ENCODE results near the gene GFY.
"Not testable (repeated sequence)": the region's sequence is repeated elsewhere in the genome, so short reads cannot be mapped to it uniquely, and the experiment has no call there.

GFY gene

DNA sequence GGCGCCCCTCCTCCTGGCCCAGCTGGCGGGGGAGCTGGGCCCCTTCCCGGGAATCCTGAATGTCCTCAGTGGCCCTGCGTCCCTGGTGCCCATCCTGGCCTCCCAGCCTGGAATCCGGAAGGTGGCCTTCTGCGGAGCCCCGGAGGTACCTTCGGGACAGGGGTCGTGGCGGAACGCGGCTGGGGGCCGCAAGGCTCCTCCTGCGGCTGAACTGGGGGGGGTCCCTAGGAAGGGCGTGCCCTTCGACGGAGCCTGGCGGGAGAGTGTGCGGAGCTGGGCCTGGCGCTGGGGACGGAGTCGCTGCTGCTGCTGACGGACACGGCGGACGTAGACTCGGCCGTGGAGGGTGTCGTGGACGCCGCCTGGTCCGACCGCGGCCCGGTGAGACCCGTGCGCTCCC is 36.5 kb downstream of the GFY start:
- FAIRE-seq (no peak), DNase-seq (ENCODE audit: insufficient read length, low spot score) (no peak)
- TF ChIP-seq POU2F2 (IDR thresholded peaks at IDR 0.05; ENCODE audit: low read depth, low read length): no peak
- TF ChIP-seq POLR2A (IDR thresholded peaks at IDR 0.05; ENCODE audit: low read depth, low read length): no peak
- TF ChIP-seq POLR2AphosphoS5 (IDR thresholded peaks at IDR 0.05; ENCODE audit: low read depth, low read length): no peak
- TF ChIP-seq TAF1 (IDR thresholded peaks at IDR 0.05; ENCODE audit: low read depth, low read length): no peak
- no peak for TF ChIP-seq SPI1 (IDR thresholded peaks at IDR 0.05; ENCODE audit: low read depth, low read length)
- TF ChIP-seq PAX5 (IDR thresholded peaks at IDR 0.05; ENCODE audit: insufficient read depth, low read length, severe bottlenecking): no peak

DNA sequence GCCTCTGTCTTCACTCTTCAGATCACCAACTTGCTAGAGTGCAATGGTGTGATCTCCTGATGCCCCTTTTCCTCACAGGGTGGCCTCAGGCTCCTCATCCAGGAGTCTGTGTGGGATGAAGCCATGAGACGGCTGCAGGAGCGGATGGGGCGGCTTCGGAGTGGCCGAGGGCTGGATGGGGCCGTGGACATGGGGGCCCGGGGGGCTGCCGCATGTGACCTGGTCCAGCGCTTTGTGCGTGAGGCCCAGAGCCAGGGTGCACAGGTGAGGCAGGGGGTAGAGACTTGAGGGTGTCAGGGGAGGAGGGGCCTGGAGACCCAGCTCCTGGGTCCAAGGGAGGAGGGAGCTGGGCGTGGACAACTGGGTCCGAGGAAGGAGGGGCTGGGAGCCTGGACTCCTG is 37.3 kb downstream of the GFY start:
- TF ChIP-seq POLR2A (IDR thresholded peaks at IDR 0.05; ENCODE audit: low read depth, low read length): no peak
- no peak for DNase-seq (ENCODE audit: insufficient read length, low spot score)
- FAIRE-seq: no peak

DNA sequence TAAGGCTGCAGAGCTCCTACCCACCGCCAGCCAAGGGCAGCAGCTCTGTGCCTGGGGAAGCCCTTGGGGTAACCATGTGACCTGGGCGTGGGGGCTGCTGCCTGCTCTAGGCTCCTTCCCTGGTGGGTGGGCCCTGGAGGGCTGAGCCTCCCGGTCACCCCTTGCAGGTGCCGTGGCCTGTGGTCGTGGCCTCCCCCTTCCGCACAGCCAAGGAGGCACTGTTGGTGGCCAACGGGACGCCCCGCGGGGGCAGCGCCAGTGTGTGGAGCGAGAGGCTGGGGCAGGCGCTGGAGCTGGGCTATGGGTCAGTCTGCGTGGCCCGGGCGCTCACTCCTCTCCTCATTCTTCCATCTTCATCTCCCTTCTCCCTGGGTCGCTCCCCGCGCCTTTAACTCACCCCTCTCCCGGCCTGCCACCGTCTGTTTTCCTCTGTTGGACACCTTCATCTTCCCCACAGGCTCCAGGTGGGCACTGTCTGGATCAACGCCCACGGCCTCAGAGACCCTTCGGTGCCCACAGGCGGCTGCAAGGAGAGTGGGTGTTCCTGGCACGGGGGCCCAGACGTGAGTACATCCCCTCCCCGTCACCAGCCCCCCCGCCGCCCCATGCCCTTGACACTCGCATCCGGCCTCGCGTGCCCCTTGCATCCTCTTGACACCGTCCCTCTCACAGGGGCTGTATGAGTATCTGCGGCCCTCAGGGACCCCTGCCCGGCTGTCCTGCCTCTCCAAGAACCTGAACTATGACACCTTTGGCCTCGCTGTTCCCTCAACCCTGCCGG is 39.0 kb downstream of the GFY start:
- no peak for DNase-seq (ENCODE audit: insufficient read length, low spot score)
- no peak for FAIRE-seq
- TF ChIP-seq TAF1 (IDR thresholded peaks at IDR 0.05; ENCODE audit: low read depth, low read length): no peak
- no peak for TF ChIP-seq POU2F2 (IDR thresholded peaks at IDR 0.05; ENCODE audit: low read depth, low read length)
- TF ChIP-seq POLR2A (IDR thresholded peaks at IDR 0.05; ENCODE audit: low read depth, low read length): no peak
- TF ChIP-seq SPI1 (IDR thresholded peaks at IDR 0.05; ENCODE audit: low read depth, low read length): no peak
- TF ChIP-seq POLR2AphosphoS5 (IDR thresholded peaks at IDR 0.05; ENCODE audit: low read depth, low read length): no peak
- TF ChIP-seq PAX5 (IDR thresholded peaks at IDR 0.05; ENCODE audit: insufficient read depth, low read length, severe bottlenecking): no peak

DNA sequence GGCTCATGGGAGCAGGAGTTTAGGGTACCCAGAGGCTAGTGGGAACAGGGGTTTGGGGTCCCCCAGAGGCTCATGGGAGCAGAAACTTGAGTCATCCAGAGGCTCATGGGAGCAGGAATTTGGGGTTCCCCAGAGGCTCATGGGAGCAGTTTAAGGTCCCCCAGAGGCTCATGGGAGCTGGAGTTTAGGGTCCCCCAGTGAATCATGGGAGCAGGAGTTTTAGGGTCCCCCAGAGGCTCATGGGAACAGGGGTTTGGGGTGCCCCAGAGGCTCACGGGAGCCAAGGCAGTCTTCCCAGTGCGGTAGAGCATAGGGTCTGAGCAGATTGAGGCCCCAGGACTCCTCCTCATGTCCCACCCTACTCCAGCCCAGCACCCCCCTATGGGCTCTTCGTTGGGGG is 40.2 kb downstream of the GFY start:
- DNase-seq (ENCODE audit: insufficient read length, low spot score): no peak
- no peak for FAIRE-seq
- TF ChIP-seq PAX5 (IDR thresholded peaks at IDR 0.05; ENCODE audit: insufficient read depth, low read length, severe bottlenecking): no peak
- no peak for TF ChIP-seq POLR2AphosphoS5 (IDR thresholded peaks at IDR 0.05; ENCODE audit: low read depth, low read length)
- TF ChIP-seq TAF1 (IDR thresholded peaks at IDR 0.05; ENCODE audit: low read depth, low read length): no peak

DNA sequence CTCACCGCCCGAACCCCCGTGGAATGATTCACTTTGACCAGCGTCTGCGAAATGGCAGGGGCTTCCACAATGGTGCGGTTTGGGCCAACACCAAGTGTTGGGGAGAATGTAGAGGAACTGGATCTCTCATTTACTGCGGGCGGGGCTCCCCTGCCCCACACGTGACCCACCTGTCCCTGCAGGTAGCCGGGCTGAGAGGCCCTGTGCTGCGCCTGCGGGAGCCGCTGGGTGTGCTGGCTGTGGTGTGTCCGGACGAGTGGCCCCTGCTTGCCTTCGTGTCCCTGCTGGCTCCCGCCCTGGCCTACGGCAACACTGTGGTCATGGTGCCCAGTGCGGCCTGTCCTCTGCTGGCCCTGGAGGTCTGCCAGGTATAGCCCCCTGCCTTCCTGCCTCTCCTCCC is 43.0 kb downstream of the GFY start:
- no peak for FAIRE-seq
- TF ChIP-seq POU2F2 (IDR thresholded peaks at IDR 0.05; ENCODE audit: low read depth, low read length) (no peak), POLR2A (IDR thresholded peaks at IDR 0.05; ENCODE audit: low read depth, low read length) (no peak), TAF1 (IDR thresholded peaks at IDR 0.05; ENCODE audit: low read depth, low read length) (no peak), POLR2AphosphoS5 (IDR thresholded peaks at IDR 0.05; ENCODE audit: low read depth, low read length) (no peak), SPI1 (IDR thresholded peaks at IDR 0.05; ENCODE audit: low read depth, low read length) (no peak), PAX5 (IDR thresholded peaks at IDR 0.05; ENCODE audit: insufficient read depth, low read length, severe bottlenecking) (no peak)

DNA sequence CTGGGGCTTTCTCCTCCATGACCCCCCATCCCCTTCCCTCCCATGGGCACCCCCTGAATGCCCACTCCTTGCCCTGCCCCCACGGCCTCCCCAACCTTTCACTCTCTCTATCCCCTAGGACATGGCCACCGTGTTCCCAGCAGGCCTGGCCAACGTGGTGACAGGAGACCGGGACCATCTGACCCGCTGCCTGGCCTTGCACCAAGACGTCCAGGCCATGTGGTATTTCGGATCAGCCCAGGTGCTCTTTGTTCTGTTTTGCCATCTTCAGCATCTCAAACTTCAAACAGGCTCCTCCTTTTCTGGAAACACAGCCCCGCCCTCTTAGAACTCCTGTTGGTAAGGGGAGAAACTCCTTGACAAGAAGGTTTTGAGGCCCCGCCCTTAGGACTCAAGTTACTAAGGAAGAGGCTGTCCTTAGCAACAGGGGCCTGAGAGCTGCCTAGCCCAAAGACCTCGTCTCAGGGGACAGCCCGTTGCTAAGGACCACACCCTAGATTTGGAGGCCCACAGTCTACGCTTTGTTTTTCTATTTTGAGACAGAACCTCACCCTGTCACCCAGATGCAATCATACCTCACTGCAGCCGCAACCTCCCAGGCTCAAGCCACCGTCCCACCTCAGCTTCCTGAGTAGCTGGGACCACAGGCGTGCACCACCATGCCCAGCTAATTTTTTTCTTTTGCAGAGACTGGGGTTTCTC is 43.7 kb downstream of the GFY start:
- FAIRE-seq (peak; percentile 89), DNase-seq (ENCODE audit: insufficient read length, low spot score) (peak; percentile 77)

More for the DNA sequence above, 43.0 kb downstream of the GFY start:
- DNase-seq (ENCODE audit: insufficient read length, low spot score): no peak

DNA sequence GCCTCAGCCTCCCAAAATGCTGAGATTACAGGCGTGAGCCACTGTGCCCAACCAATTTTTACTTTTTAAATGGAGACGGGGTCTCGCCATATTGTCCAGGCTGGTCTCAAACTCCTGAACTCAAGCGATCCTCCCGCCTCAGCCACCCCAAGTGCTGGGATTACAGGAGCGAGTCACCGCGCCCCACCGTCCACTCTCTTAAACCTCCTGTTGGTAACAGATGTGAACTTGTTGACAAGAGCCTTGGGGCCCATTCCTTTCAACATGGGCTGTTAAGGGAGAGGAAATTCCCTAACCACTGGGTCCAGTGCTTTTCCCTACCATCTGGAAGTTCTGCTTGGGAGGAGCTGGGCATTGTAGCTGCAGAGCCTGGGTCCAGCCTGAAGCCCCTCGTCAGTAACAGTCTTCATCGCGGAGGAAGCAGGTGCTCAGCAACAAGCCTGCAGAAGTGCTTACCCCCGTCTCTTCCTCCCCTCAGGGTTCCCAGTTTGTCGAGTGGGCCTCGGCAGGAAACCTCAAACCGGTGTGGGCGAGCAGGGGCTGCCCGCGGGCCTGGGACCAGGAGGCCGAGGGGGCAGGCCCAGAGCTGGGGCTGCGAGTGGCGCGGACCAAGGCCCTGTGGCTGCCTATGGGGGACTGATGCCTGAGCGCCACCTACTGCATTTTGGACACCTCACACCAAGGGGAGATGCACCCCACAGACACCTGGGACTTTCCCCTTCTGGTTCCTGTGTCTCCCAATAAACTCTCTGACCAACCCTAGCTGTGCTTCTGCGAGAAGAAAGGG is 44.8 kb downstream of the GFY start:
- FAIRE-seq: peak; percentile 96
- TF ChIP-seq POU2F2 (IDR thresholded peaks at IDR 0.05; ENCODE audit: low read depth, low read length): peak; percentile 79; the same call in 1 of the 2 replicates
- TF ChIP-seq SPI1 (IDR thresholded peaks at IDR 0.05; ENCODE audit: low read depth, low read length): peak; percentile 16; the same call in 1 of the 2 replicates
- TF ChIP-seq POLR2AphosphoS5 (IDR thresholded peaks at IDR 0.05; ENCODE audit: low read depth, low read length): no peak
- DNase-seq (ENCODE audit: insufficient read length, low spot score): no peak

More for the DNA sequence above, 43.7 kb downstream of the GFY start:
- TF ChIP-seq POU2F2 (IDR thresholded peaks at IDR 0.05; ENCODE audit: low read depth, low read length) (0 out of 2 replicates have a peak, but pooled peaks have one; percentile 10), TAF1 (IDR thresholded peaks at IDR 0.05; ENCODE audit: low read depth, low read length) (no peak), SPI1 (IDR thresholded peaks at IDR 0.05; ENCODE audit: low read depth, low read length) (peak; percentile 61), POLR2A (IDR thresholded peaks at IDR 0.05; ENCODE audit: low read depth, low read length) (no peak)

DNA sequence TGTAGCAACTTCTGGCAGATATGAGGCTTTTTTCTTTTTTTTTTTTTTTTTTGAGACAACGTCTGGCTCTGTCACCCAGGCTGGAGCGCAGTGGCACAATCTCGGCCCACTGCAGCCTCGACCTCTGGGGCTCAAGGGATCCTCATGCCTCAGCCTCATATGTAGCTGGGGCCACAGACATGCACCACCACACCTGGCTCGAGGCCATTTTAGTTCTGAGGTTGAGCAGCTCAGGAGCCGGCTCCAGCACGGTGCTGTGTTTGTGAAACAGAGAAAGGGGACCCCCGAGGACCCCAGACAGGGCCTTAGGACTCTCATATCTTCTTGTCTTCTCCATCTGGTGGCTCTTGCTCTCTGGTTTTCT is 45.4 kb downstream of the GFY start:
- TF ChIP-seq PAX5 (IDR thresholded peaks at IDR 0.05; ENCODE audit: insufficient read depth, low read length, severe bottlenecking) (no peak), SPI1 (IDR thresholded peaks at IDR 0.05; ENCODE audit: low read depth, low read length) (no peak), POLR2AphosphoS5 (IDR thresholded peaks at IDR 0.05; ENCODE audit: low read depth, low read length) (no peak), TAF1 (IDR thresholded peaks at IDR 0.05; ENCODE audit: low read depth, low read length) (no peak), POLR2A (IDR thresholded peaks at IDR 0.05; ENCODE audit: low read depth, low read length) (no peak), POU2F2 (IDR thresholded peaks at IDR 0.05; ENCODE audit: low read depth, low read length) (no peak)
- no peak for FAIRE-seq
- DNase-seq (ENCODE audit: insufficient read length, low spot score): no peak

DNA sequence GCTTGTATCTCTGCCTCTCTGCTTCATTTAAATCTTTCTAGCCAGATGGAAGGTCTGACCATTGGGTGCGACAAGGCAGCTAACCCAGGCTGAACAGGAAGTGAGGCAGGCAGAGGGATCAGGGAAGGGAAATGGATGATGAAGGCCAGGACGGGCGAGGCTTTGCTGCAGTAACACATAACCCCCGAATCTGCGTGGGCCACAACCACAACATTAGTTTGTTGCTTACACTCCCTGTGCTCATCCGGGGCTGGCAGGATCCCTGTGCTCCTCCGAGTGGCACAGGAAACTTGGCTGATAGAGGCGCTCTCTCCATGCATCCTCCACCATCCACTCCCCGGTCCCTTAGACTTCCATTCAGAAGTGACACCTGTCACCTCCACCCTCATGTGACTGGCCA is 47.7 kb downstream of the GFY start:
- TF ChIP-seq POU2F2 (IDR thresholded peaks at IDR 0.05; ENCODE audit: low read depth, low read length) (no peak), SPI1 (IDR thresholded peaks at IDR 0.05; ENCODE audit: low read depth, low read length) (no peak), POLR2AphosphoS5 (IDR thresholded peaks at IDR 0.05; ENCODE audit: low read depth, low read length) (no peak), POLR2A (IDR thresholded peaks at IDR 0.05; ENCODE audit: low read depth, low read length) (no peak), TAF1 (IDR thresholded peaks at IDR 0.05; ENCODE audit: low read depth, low read length) (no peak)
- no peak for FAIRE-seq
- no peak for DNase-seq (ENCODE audit: insufficient read length, low spot score)

DNA sequence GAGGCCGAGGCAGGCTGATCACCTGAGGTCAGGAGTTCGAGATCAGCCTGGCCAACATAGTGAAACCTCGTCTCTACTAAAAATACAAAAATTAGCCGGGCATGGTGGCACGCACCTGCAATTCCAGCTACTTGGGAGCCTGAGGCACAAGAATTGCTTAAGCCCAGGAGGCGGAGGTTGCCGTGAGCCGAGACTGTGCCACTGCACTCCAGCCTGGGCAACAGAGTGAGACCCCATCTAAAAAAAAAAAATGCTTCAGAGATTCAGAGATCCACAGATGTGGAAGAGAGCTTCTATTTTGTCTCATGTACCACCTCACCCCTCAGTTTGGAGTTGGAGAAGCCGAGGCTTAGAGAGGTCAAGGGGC is 48.3 kb downstream of the GFY start:
- FAIRE-seq; DNase-seq (ENCODE audit: insufficient read length, low spot score): not testable (repeated sequence)
